ENCODE data around the gene DYSF. TPM values are rescaled to one million over a fixed set of nuclear protein-coding genes. Genes with fewer than 3 reads are reported as not detected.
A peak's percentile ranks its signal among the peaks of the same experiment; 100 is the strongest.

DYSF gene
- total RNA-seq, 1 donor from 2014 or later: 20.1 TPM

DNA sequence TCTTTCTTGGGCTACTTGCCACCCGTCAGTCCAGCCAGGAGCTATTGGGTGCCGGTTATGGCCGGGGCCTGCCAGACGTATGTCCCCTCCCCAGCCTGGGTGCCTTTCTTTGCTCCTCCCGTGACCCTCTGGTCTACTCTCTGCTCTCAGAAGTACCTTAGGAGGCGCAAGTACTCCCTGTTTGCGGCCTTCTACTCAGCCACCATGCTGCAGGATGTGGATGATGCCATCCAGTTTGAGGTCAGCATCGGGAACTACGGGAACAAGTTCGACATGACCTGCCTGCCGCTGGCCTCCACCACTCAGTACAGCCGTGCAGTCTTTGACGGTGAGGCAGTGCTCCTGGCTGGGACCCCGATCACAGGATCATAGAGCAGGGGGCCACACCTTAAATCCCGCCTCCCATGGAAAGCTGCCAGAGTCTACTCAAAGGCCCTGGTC is 99.5 kb downstream of the DYSF start:
- no peak for DNase-seq (ENCODE audit: low read depth)

DNA sequence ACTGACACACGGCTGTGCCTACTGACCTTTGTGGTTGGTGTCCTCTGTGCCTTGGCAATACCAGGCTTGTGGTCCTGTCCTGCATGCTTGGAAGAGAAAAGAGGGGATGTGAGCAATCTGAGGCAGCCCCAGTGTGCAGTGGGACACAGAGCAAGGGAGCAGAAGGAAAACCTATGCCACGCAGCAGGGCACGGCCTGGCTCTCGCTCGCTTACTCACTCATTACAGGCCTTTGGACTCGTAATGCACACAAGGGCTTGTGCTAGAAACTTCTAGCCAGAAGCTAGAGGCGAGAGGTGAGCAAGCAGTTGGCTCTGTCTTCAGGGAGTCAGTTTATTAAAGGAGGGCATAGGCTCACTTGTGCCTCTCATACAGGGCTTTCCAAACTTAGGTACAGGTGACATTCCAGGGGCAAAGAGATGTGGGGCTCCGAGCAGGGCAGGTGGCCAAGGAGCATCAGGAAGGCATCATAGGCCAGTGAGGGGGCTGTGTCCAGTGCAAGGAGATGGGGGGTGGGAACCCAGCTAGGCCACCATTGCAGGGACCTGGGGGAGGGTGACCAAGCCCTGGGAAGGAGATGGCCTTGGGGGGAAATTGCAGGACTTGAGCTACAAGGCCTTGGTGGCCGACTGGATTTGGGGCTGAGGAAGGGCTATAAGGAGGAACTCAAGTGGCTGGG is 100.8 kb downstream of the DYSF start:
- no peak for DNase-seq (ENCODE audit: low read depth)

DNA sequence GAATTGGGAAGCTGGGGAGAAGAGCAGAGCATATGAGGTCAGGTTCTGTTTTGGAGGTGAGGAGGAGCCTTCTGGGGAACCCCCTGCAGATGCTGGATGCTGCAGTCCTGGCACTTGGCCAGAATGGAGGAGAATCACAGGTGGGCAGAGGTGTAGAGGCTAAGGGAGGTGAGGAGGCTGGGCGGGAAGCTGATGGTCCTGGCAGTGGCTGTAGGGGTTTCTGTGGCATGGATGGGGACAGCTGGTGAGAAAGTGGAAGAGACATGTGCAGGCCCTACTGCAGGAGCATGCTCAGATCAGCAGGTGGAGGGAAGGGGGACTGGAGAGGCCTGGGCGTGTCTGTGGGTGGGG is 101.3 kb downstream of the DYSF start:
- DNase-seq (ENCODE audit: low read depth): no peak

DNA sequence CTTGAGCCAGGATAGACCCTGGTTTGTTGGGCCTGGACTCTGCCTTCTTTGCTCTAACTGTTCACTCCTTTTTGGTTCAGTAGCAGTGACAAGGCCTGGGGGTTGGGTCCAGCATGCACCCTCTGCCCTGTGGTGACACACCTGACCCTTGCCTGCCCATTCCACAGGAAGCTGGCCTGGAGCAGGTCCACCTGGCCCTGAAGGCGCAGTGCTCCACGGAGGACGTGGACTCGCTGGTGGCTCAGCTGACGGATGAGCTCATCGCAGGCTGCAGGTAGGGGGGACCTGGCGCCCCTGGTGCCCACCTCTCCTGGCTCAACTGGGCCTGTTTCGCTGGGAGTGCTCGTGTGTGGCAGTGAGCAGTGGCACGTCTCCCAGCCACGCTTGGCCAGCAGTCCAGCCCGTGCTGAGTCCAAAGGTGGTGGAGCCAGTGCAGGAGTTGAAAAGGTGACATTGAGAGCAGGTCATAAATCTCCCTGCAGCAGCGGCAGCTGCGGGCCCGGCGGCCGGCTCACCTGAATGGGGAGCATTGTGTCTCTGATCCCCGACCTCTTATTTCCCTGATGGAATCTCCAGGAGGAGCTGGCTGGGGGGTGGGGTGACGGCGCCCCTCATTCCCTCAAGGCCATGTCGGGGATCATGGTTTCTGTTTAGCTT is 102.6 kb downstream of the DYSF start:
- no peak for DNase-seq (ENCODE audit: low read depth)

DNA sequence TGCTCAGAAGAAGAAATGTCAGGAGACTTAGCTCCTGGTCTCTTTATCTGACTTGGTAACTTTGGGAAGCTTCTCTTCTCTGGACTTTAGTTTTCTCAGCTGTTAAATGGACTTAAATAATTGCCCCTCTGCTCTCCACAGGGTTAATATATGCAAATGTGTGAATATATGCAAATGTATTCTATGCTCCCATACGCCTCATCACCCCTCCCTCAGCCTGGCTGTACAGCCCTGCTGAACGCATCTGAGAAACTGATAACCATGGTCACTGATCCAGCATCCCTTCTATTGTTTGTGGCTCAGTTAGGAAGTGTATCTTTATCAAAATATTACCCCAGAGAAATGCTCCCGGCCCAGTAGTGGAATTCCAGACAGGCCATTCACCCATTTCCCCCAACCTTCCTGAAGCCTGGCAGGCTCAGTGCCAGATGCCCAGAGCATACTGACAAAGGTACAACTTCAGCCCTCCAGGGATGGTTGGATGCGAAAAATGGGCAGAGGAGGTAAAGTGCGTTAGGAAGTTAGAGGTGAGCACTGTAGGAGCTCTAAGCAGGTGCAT is 103.4 kb downstream of the DYSF start:
- no peak for DNase-seq (ENCODE audit: low read depth)

DNA sequence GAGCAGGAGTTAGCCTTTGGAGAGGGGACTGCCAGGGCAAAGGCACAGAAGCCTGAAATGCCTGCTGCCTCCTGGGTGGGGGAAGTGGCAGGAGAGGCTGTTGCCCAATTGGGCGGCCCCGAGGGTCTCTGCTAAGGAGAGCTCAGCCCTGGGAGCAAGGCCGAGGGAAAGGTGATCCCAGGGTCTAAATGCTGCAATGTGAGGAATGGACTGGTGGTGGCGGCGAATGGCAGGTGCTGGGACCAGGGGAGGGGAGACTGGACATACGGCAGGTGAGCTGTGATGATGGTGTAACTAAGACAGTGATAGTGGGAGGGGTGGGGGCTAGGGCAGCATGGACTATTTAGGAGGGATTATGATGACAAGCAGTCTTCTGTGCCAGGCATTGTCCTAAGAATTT is 104.0 kb downstream of the DYSF start:
- DNase-seq (ENCODE audit: low read depth): no peak

DNA sequence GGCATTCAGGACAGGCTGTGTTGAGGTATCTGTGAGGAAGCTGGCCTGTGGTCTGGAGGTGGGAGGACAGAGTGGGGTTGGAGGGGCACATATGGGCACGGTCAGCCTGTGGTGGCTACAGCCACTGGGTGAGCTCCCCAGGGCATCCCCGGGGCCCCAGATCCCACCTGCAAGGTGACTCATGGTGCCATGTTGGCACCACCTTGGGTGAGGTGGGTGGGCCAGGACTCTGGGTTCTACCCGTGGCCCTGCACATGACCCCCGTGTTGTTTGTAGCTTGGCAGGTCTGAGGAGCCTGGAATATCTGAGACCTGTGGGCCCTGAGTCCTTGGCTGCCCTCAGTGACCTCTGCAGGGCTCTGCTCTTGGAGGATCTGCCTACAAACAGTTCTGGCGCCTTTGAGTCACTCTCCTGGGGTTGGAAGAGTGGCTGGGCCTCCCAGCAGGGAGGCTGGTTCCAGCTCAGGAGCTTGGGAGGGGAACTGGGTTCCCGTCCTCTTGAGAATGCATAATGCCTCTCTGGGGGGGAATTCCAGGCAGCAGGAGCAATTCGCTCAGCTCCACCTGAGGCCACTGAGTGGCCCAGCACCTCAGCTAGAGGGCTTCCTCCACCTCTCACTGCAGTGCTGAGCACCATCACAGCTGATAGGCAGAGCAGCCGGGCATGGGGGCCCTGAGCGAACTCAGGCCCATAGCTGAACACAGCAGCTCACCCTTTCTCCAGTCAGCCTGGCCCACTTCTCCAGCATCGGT is 105.1 kb downstream of the DYSF start:
- DNase-seq (ENCODE audit: low read depth): peak; percentile 67

DNA sequence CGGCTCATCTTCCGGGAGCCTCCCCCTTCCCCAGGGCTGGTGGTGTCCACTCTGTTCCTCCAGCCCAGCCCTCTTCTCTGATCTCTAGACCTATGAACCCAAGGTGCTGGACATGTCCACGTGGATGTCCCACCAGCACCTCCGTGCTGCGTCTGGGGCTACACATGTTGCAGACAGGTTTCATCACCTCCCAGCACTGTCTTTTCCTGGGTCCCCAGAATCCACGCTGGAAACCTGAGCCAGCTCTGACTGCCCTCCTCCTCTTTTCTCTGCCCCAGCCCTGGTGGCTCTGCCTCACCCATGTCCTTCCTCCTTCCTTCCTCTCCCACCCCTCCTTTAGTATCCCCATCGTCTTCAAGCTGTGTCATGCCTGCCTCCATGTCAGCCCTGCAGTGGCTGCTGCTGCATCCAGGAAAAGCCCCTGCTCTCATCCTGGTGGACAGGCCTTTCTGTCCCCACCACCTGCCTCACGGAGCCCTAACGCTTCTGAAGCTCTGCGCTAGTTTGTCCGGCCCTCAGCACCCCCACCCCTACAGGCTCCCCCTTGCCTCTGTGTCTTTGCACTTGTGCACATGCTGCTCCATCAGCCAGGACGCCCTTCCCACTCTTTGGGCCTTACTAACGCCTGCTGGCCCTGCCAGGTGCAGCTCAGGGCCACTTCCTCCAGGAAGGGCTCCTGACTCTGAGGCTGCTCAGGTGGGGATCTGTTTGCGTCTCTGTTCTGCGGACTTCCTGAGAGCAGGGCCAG is 105.9 kb downstream of the DYSF start:
- DNase-seq (ENCODE audit: low read depth): no peak

DNA sequence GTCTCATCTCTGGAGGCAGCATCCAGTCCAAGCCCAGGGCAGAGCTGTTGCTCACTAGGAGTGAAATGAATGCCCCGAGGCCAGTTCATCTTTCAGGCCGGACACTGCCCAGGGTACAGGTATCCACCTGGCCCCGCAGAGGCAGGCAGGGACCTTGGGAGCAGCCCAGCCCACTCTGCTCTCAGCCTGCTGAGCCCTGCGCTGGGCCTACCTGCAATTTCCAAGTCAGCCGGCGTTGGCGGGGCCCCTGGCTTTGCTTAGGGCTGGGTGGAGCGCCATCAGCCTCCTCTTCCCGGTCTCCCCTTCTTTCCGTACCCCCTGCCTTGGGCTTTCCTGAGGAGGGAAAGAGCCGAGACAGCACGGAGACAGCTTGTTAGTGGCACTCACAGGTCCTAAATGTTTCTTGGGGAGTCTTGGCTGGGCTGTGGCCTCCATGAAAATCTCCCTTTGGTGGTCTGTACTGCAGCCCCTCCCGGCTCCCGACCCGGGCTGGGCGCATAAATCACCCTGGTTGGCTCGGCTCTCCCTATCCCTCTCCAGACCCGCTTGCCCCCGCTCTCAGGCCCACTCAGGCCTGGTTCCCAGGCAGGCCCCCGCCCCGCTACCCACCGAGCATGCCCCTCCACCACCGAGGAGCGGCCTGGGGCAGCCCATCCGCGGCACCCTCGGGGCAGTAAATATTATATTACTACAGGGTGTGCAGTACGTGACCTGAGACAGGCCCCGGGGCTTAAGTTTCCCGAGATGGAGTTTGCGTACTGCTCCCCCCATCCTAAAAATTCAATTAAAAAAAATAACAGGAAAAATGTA is 106.7 kb downstream of the DYSF start:
- no peak for DNase-seq (ENCODE audit: low read depth)

DNA sequence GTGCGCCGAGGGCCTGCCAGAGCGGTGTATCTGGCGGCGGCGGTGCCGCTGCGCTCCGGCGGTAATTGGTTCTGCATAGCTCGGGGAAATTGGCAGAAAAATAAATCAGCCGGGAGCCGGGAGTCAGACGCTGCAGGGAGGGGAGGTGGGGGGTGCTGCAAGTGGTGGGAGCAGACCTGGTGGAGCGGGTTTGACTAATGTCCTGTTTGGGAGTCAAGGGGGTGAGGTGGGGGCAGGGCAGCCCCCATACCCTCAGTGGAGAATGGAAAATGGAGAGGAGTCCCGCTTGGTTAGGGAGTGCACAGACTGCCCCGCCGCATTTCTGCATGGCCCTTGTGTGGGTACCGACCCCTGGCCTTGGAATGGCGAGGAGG is 107.3 kb downstream of the DYSF start:
- no peak for DNase-seq (ENCODE audit: low read depth)

DNA sequence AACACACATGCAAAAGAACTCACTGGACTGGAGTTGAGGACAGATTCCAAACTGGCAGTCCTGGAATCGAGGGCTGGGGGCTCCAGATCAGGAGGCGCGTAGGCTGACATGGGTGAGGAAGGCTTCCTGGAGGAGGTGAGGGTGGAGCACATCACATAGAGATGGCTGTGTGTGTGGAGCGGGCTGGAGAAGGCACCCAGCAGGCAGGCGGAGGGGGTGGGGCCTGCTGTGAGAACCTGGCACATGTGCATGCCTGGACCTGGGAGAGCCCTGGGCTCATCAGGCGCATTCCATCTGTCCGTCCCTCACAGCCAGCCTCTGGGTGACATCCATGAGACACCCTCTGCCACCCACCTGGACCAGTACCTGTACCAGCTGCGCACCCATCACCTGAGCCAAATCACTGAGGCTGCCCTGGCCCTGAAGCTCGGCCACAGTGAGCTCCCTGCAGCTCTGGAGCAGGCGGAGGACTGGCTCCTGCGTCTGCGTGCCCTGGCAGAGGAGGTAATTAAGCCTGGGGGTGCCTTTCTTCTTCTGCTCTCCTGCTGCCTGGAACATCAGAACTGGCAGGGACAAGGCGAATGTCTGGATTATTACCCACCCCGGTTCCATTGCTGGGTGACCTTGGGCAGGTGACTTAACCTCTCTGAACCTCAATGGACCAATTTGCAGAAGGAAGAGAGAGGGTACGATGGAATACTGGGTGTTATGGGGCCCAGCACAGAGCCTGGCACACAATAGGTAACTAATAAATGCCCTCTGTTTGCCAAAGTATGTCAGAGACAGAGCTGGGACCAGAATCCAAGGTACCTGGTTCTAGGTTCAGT is 108.3 kb downstream of the DYSF start:
- DNase-seq (ENCODE audit: low read depth): no peak

DNA sequence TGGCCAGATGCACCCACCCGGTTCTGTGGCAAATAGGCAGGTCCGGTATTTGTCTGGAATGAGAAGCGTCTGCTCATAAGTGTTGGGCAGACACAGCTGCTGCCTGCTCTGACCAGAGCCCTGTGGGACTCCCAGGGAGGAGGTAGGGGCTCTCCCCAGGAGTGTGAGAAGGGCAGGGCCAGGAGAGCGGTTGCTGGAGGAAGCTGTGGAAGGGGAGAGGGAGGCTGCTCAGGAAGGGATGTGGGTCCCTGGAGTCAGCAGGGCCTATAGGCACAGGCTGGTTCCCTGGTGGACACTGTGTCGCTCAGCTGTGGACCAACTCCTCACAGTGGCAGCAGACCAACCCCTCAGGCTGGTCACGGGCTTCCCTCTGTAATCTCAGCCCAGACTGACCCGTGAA is 109.2 kb downstream of the DYSF start:
- no peak for DNase-seq (ENCODE audit: low read depth)

DNA sequence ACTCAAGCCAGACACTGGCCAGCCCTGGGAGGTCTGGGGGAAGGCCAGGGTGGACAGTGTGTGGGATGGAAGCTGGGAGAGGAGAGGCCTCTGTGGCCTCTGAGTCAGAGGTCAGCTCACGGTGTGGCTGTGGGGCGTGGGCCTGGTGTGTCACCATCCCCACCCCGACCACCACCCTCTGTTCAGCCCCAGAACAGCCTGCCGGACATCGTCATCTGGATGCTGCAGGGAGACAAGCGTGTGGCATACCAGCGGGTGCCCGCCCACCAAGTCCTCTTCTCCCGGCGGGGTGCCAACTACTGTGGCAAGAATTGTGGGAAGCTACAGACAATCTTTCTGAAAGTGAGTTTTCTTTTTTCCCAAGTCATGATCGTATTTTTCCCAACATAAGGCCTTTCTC is 110.5 kb downstream of the DYSF start:
- DNase-seq (ENCODE audit: low read depth): no peak

DNA sequence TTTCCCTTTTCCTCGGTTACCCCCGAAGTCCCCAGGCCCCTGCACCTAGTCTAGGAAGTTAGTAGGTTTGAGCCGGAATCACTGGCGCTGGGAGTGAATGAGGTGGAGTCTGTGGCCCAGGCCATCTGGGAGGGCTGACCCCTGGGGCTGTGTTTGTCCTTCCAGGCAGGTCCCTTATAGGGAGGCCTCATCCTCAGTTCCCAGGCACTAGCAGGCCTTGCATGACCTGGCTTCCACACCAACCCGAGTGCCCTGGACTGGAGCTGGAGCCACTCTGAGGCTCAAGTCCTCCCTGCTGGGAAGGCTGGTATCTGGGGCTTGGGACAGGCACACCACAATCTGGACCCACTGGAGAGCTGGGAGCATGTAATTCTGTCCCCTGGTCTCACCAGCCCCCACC is 111.0 kb downstream of the DYSF start:
- no peak for DNase-seq (ENCODE audit: low read depth)

DNA sequence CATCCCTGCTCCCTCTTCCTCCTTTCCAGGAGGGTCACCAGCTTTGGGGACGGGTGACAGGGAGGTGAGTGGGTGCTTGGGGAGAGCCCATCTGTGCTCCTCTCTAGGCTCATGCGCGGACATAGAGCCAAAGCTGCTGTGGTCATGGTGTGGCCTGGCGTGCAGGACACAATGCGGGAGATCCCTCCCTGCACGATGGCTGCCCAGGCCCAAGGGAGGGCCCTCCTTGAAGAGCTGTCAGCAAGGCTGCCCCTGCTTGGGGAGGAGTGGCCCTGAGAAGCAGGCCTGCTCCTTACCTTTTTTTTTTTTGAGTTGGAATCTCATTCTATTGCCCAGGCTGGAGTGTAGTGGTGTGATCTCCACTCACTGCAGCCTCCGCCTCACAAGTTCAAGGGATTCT is 111.4 kb downstream of the DYSF start:
- no peak for DNase-seq (ENCODE audit: low read depth)

DNA sequence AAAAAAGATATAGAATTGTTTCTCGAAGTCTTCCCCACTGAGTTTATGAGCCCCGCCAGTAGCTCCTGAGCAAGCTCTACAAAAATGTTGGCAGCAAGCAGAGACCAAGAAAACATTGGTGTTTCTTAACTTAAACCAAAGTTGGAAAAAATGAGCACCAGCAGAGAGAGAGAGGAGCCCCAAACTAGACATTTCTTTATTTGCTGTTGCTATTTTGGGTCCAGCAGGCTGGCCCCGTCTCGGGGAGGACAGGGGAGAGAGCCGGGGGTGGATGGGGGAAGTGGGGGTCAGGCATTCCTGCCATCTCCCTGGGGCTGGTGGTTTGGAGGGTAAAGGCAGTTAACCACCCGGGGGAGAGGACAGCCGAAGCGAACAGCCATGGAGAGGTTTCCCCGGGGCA is 113.0 kb downstream of the DYSF start:
- DNase-seq (ENCODE audit: low read depth): no peak

DNA sequence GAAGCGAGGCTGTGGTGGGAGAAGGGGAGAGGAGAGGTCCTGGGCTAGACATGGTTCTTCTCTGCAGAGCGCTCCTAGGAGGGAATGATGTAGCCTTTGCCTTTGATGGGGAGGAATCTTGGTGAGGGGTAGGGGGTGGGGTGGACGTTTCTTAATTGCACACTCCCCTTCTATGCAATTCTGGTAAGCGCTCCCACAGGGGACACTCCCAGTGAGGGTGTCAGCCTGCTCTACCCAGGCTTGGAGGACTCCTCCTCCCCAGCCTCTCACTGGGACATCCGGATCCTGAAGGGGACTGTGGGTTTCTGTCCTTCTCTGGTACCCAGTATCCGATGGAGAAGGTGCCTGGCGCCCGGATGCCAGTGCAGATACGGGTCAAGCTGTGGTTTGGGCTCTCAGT is 114.3 kb downstream of the DYSF start:
- no peak for DNase-seq (ENCODE audit: low read depth)

DNA sequence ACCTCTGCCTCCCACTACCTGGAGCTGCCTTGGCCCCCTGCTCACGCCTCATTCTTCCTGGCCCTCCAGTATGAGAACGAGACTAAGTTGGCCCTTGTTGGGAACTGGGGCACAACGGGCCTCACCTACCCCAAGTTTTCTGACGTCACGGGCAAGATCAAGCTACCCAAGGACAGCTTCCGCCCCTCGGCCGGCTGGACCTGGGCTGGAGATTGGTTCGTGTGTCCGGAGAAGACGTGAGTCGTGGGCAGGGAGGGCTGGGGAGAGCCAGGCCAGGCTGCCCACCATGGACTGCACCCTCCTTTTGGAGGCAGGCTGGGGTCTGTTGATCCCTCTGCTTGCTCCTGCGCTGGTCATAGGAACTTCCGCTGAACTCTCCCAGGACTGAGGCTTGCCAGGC is 114.7 kb downstream of the DYSF start:
- no peak for DNase-seq (ENCODE audit: low read depth)

DNA sequence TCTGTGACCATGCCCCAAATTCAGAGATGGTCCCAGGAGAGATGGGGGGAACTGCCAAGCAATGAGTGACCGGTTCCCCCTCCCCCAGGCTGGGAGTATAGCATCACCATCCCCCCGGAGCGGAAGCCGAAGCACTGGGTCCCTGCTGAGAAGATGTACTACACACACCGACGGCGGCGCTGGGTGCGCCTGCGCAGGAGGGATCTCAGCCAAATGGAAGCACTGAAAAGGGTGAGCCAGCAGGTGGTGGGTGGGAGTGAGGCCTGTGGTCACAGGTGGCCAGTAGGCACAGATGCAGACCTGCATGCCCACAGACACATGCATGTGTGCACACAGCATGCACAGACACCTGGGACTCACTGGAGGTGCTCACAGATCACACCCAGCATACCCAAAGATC is 117.2 kb downstream of the DYSF start:
- DNase-seq (ENCODE audit: low read depth): no peak

DNA sequence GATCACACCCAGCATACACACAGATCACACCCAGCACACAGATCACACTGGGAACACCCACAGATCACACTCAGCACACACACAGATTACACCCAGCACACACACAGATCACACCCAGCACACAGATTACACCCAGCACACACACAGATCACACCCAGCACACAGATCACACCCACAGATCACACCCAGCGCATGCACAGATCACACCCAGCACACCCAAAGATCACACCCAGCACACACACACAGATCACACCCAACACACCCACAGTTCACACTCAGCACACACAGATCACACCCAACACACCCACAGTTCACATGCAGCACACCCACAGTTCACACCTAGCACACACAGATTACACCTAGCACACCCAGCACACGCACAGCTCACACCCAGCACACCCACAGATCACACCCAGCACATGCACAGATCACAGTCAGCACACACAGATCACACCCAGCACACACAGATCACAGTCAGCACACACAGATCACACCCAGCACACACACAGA is 117.6 kb downstream of the DYSF start:
- no peak for DNase-seq (ENCODE audit: low read depth)

Data from renal cortical epithelial cell (primary cell).